ENCODE results near the gene ATP2C2.
"Not testable (repeated sequence)": the region's sequence is repeated elsewhere in the genome, so short reads cannot be mapped to it uniquely, and the experiment has no call there.

Gene ATP2C2

GRCh38 chr16:84419730-84420129 is 51.4 kb downstream of the ATP2C2 start:
- no peak for DNase-seq (ENCODE audit: low read depth in 2 of 2)

DNA sequence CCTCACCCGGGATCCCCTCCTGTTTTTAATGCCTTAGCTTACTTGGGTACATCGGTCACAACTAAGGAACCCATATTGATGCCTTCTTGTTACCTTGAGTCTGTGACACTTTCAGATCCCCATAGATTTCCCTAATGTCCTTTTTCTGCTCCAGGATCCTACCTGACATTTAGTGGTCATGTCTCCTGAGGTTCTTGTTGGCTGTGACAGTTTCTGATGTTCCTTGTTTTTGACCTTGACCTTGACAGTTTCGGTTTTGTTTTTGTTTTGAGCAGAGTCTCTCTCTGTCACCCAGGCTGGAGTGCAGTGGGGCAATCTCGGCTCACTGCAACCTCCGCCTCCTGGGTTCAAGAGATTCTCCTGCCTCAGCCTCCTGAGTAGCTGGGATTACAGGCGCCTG is 52.2 kb downstream of the ATP2C2 start:
- DNase-seq (ENCODE audit: low read depth in 2 of 2): not testable (repeated sequence)

DNA sequence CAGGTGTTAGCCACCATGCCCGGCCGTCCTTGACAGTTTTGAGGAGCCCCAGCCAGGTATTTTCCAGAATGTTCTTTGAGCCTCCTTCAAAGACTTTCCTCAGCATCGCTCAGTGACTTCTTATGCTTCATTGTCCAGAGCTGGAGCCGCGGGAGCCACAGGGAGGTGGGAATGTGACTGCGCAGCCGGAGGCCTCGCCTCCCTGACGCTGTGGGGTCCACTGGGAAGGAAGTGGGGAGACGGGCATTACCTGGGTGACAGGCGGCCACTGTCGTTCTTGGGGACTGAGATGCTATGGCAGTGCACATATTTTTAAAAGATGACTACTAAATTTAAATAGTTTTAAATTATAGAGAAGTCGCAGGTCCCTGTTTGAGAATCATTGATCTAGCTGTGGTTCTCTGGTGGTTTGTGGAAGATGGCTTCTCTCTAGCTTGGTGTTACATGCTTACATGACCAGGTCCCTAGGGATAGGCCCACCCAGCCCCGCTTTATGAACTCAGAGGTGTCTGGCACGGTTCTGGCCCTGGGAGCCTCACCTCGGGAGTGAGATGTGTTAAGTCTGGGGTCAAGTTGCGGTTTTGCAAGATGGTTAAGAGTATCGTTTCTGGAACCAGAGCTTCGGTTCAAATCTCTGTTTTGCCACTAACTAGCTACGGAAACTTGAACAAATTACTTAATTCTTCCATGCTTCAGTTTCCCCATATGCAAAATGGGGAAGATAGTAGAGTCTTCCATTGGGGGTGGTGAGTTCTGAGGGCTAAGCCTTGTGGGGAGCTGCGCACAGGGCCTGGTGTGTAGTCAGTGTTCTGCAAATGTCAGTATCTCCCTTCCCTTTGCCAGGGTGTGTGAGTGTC is 53.0 kb downstream of the ATP2C2 start:
- no peak for DNase-seq (ENCODE audit: low read depth in 2 of 2)

GRCh38 chr16:84421938-84422220 is 53.5 kb downstream of the ATP2C2 start:
- no peak for DNase-seq (ENCODE audit: low read depth in 2 of 2)

- DNase-seq (ENCODE audit: low read depth in 2 of 2): no peak
These were observed 55.1 kb downstream of the ATP2C2 start for GRCh38 chr16:84423416-84423837.

- no peak for DNase-seq (ENCODE audit: low read depth in 2 of 2)
These were observed 57.4 kb downstream of the ATP2C2 start for GRCh38 chr16:84425696-84426095.

DNA sequence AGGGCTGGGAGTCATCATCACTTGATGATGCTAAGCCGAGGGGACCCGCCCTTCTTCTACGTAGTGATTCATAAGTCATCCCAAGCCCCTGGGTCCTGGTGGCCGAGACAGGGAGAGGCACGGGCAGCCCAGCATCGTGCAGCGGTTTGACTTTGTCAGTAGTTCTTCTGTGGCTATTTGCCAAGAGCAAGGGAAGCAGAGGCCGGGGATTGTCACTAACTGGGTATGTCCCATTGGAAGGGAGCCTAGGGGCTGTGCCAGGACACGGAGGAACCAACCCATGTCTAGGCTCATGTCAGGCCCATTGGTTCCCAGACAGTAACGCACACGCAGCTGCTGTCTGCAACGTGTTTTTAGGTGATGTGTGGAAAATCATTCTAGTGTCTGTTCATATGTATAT is 58.5 kb downstream of the ATP2C2 start:
- no peak for DNase-seq (ENCODE audit: low read depth in 2 of 2)

DNA sequence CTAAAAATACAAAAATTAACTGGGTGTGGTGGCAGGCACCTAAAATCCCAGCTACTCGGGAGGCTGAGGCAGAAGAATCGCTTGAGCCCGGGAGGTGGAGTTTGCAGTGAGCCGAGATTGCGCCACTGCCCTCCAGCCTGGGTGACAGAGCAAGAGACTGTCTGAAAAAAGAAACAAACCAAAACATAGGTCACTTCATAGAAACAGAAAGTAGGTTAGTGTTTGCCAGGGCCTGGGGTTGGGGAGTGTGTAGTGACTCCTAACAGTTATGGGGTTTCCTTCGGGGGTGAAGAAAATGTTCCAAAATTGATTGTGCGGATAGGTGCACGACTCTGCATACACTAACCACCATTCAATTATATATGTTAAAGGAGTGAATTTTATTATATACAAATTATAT is 59.2 kb downstream of the ATP2C2 start:
- DNase-seq (ENCODE audit: low read depth in 2 of 2): no peak

GRCh38 chr16:84430860-84431259 is 62.5 kb downstream of the ATP2C2 start:
- DNase-seq (ENCODE audit: low read depth in 2 of 2): no peak

DNA sequence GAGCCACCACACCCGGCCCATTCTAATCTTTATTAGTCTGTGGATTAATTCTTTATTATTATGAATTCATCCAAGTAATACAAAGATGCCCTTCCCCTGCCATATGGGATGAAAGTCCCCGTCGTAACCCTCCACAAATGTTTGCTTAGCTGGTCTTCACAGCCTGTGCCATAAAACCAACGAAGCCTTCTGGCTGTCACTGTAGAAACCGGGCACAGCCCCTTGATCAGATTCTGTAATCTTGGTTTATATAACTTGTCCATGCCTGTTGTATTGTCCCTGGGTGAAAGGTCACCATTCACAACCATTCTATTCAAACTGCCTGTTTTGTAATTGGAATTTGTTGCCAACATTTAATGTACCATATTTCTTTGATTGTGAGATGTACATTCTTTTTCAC is 66.5 kb downstream of the ATP2C2 start:
- no peak for DNase-seq (ENCODE audit: low read depth in 2 of 2)

GRCh38 chr16:84436196-84436595 is 67.9 kb downstream of the ATP2C2 start:
- no peak for DNase-seq (ENCODE audit: low read depth in 2 of 2)

- DNase-seq (ENCODE audit: low read depth in 2 of 2): no peak
These were observed 70.8 kb downstream of the ATP2C2 start for GRCh38 chr16:84438971-84439696.

GRCh38 chr16:84442416-84443145 is 74.2 kb downstream of the ATP2C2 start:
- DNase-seq (ENCODE audit: low read depth in 2 of 2): no peak

- DNase-seq (ENCODE audit: low read depth in 2 of 2): no peak
These were observed 74.9 kb downstream of the ATP2C2 start for GRCh38 chr16:84443166-84443802.

DNA sequence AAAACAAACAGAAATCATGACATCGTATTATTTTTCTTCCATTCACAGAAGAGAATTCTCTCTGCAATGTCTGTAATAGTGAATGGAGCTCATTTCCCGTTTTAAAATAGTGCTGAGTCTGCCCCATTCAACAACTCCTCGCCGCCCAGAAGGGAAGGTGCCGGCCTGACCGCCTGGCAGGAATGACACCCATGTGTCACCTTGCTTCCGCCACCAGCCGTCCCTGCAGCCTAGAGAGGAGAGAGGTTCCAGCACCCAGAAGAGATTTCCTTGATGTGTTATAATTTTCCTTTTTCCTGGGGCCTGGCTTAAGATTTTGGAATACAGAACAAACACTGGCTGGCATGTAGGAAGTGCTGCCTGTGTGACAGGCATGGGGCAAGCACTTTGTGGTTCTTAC is 76.1 kb downstream of the ATP2C2 start:
- DNase-seq (ENCODE audit: low read depth in 2 of 2): no peak

GRCh38 chr16:84446084-84446483 is 77.7 kb downstream of the ATP2C2 start:
- no peak for DNase-seq (ENCODE audit: low read depth in 2 of 2)

DNA sequence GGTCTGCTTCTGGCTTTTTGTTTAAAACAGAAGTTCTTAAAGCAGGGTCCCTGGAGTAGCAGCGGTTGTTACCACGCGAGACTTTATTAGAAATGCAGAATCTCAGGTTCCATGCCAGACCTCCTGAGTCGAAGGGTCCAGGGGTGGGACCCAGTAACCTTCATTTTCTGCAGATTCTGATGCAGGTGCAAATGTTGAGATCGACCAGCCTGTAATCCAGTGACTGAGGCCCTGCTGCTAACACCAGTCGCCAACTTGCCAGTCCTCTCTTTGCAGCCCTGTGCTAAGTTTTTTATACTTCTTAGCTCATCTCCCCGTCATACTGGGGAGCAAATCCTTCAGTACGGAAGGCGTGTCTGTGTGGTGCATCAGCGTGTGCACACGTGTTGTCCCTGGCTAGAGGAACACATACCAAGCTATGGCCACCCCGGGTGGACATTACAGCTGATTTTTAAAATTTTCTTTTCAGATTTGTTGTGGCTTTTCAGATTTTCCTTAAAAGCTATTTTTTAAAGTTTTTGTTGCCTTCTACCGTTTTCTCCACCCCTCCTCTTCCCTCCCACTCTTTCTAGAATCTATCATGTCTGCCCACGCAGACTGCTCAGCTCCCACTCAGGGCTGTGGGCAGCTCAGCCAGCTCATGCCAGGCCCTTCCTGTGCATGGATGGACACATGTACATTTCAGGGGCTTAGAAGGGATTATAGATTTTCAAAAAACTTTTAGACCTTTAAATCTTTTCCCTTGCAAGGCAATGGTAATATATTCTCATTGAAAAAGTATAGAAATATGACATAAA is 78.5 kb downstream of the ATP2C2 start:
- no peak for DNase-seq (ENCODE audit: low read depth in 2 of 2)

GRCh38 chr16:84448444-84448843 is 80.1 kb downstream of the ATP2C2 start:
- DNase-seq (ENCODE audit: low read depth in 2 of 2): no peak

GRCh38 chr16:84449156-84450140 is 81.1 kb downstream of the ATP2C2 start:
- DNase-seq (ENCODE audit: low read depth in 2 of 2): no peak

DNA sequence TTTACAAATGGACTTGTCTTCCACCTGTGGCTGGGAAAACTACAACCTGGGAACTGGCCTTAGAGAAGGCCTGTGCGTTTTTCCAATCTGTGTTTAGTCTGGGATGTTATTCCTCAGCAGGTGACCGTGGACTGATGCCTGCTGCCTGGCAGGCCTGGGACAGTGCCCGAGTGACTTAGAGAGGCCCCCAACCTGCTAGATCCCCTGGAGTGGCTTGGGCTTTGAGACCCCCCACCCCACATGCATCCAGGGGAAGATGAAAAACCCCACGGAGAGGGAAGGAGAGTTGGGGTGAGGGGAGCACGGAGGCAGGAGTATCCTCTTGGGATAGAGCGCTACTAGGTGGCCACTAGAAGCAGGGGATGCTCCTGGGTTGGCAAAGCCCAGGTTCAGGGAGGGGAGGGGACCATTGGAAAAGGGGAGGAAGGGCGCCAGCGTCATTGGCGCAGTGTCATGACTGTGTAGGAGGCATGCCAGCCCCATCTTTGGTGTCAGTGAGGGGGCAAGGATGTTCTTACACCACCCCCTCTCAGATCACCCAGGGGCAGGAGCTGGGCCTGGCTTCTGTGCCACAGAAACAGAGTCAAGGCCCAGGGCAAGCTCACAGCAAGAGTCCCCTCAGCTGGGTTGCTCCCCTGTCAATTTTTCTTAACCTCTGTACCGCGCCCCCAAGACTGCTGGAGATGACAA is 82.0 kb downstream of the ATP2C2 start:
- no peak for DNase-seq (ENCODE audit: low read depth in 2 of 2)

Measured in stimulated activated CD8-positive, alpha-beta memory T cell treated with anti-CD3 and anti-CD28 coated beads, Interleukin-15, amount 100 ng/mL, for 48 hours (primary cell).